Measurements from ENCODE around the gene CROCC2. TPM values are rescaled to one million over a fixed set of nuclear protein-coding genes. Genes with fewer than 3 reads are reported as not detected.

Gene CROCC2
- total RNA-seq, 2 experiments from 2014 or later = not detected

- intact Hi-C loops (cut with micrococcal nuclease) = no loop called here
- no peak overlapping the region for H3K27ac Mint-ChIP-seq
- H3K9me3 Mint-ChIP-seq = peaks cover 13% of the 10 kb centered on the region
- POLR2A ChIA-PET = no interaction called here
- DNase-seq (no peak), ATAC-seq (no peak)
- peaks cover 2% of the 10 kb centered on the region for H3K4me1 Mint-ChIP-seq (ENCODE audit: low read depth)
- H3K36me3 Mint-ChIP-seq (ENCODE audit: low read depth) = no peaks in the 10 kb centered on the region
- CTCF ChIA-PET = interaction anchor here (1.5 kb wide), 1 partner anchor 169 kb away, joined by 3 read pairs; no protein-coding TSS in a partner anchor
- no peaks in the 10 kb centered on the region for H3K27me3 Mint-ChIP-seq
- H3K4me3 Mint-ChIP-seq = no peak overlapping the region
- TF ChIP-seq, protein P1, sequence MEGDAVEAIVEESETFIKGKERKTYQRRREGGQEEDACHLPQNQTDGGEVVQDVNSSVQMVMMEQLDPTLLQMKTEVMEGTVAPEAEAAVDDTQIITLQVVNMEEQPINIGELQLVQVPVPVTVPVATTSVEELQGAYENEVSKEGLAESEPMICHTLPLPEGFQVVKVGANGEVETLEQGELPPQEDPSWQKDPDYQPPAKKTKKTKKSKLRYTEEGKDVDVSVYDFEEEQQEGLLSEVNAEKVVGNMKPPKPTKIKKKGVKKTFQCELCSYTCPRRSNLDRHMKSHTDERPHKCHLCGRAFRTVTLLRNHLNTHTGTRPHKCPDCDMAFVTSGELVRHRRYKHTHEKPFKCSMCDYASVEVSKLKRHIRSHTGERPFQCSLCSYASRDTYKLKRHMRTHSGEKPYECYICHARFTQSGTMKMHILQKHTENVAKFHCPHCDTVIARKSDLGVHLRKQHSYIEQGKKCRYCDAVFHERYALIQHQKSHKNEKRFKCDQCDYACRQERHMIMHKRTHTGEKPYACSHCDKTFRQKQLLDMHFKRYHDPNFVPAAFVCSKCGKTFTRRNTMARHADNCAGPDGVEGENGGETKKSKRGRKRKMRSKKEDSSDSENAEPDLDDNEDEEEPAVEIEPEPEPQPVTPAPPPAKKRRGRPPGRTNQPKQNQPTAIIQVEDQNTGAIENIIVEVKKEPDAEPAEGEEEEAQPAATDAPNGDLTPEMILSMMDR (IDR thresholded peaks at IDR 0.05) = no peak
These were observed 114.1 kb downstream of the CROCC2 start for GRCh38 chr2:241020201-241020600.

GRCh38 chr2:241020629-241021190, 114.6 kb downstream of the CROCC2 start:
- H3K27ac Mint-ChIP-seq = no peak overlapping the region
- CTCF ChIA-PET = interaction anchor here (1.5 kb wide), 1 partner anchor 169 kb away, joined by 3 read pairs; no protein-coding TSS in a partner anchor
- H3K4me3 Mint-ChIP-seq = no peak overlapping the region
- TF ChIP-seq, protein P1 (IDR thresholded peaks at IDR 0.05) = no peak
- H3K27me3 Mint-ChIP-seq = no peaks in the 10 kb centered on the region
- intact Hi-C loops (cut with micrococcal nuclease) = no loop called here
- peaks cover 16% of the 10 kb centered on the region for H3K9me3 Mint-ChIP-seq
- DNase-seq (no peak), ATAC-seq (no peak)
- peaks cover 2% of the 10 kb centered on the region for H3K4me1 Mint-ChIP-seq (ENCODE audit: low read depth)
- POLR2A ChIA-PET = no interaction called here
- peaks cover 3% of the 10 kb centered on the region for H3K36me3 Mint-ChIP-seq (ENCODE audit: low read depth)

- ATAC-seq (no peak), DNase-seq (no peak)
- Mint-ChIP-seq H3K27ac (no peak overlapping the region), H3K4me3 (no peak overlapping the region), H3K9me3 (peaks cover 27% of the 10 kb centered on the region), H3K27me3 (no peaks in the 10 kb centered on the region), H3K36me3 (ENCODE audit: low read depth) (peaks cover 8% of the 10 kb centered on the region), H3K4me1 (ENCODE audit: low read depth) (no peaks in the 10 kb centered on the region)
- intact Hi-C loops (cut with micrococcal nuclease) = no loop called here
- ChIA-PET POLR2A (no interaction called here), CTCF (no interaction called here)
- TF ChIP-seq, protein P1 (IDR thresholded peaks at IDR 0.05) = no peak
These were observed 119.5 kb downstream of the CROCC2 start for GRCh38 chr2:241025639-241026038.

DNA sequence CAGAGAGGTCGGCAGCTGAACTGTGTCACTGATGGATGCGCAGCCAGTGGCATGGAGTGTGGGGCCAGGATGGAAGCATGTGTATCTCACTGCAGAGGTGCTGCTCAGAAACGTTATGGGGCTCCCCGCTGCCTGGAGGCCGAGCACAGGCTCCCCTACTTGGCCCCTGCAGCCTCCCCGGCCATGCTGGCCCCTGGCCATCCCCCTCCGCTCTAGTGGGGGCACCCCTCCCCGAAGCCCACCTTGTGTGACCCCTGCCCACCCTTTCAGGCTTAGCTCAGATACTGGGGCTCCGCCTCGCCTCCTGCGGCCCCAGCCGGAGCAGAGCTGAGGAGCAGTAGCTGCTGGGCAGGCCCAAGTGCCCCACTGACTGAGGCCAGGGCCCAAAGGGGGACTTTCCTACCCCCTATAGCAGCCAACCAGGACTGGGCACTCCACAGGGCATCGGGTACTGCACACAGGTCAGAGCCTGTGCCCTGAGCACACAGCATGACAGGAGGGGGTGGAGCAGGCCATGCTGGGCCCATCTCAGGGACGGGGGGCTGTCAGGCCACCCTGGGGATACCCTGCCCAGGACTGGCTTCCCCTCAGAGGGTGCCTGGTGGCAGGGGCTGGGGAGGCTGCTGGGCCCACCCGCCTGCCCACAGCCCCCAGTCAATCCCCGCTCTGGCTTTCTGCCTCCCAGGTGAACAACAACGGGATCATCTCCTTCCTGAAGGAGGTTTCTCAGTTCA, 123.6 kb downstream of the CROCC2 start:
- H3K4me3 Mint-ChIP-seq = no peak overlapping the region
- DNase-seq = no peak
- H3K27ac Mint-ChIP-seq = no peak overlapping the region
- intact Hi-C loops (cut with micrococcal nuclease) = no loop called here
- ATAC-seq = no peak
- H3K27me3 Mint-ChIP-seq = no peaks in the 10 kb centered on the region
- CTCF ChIA-PET = no interaction called here
- H3K9me3 Mint-ChIP-seq = peaks cover 18% of the 10 kb centered on the region
- H3K36me3 Mint-ChIP-seq (ENCODE audit: low read depth) = peaks cover 8% of the 10 kb centered on the region
- TF ChIP-seq, protein P1 (IDR thresholded peaks at IDR 0.05) = no peak
- POLR2A ChIA-PET = no interaction called here
- no peaks in the 10 kb centered on the region for H3K4me1 Mint-ChIP-seq (ENCODE audit: low read depth)

- H3K4me1 Mint-ChIP-seq (ENCODE audit: low read depth) = no peaks in the 10 kb centered on the region
- DNase-seq (no peak), ATAC-seq (no peak)
- H3K9me3 Mint-ChIP-seq = peaks cover 14% of the 10 kb centered on the region
- H3K27me3 Mint-ChIP-seq = no peaks in the 10 kb centered on the region
- POLR2A ChIA-PET = interaction anchor here (0.7 to 0.8 kb wide), 2 partner anchors 17 to 29 kb away, joined by 3 read pairs; no protein-coding TSS in a partner anchor
- intact Hi-C loops (cut with micrococcal nuclease) = no loop called here
- CTCF ChIA-PET = no interaction called here
- peaks cover 8% of the 10 kb centered on the region for H3K36me3 Mint-ChIP-seq (ENCODE audit: low read depth)
- no peak overlapping the region for H3K4me3 Mint-ChIP-seq
- TF ChIP-seq, protein P1 (IDR thresholded peaks at IDR 0.05) = no peak
- H3K27ac Mint-ChIP-seq = no peak overlapping the region
These were observed 124.2 kb downstream of the CROCC2 start for GRCh38 chr2:241030333-241030680.
